GM12878 (cell line): ENCODE measurements around the gene MTRFR. TPM values are rescaled to one million over a fixed set of nuclear protein-coding genes. Genes with fewer than 3 reads are reported as not detected.

ENCODE experiments used
- ATF7 ChIP-seq: fragments of 450-650 bp; IDR thresholded peaks from 2 replicates; pipeline ENCODE4 v1.6.1; 2016; ENCODE audit warnings: low read depth, mild to moderate bottlenecking
- BACH1 ChIP-seq: fragments of 450-650 bp; IDR thresholded peaks from 2 replicates; pipeline ENCODE4 v1.6.1; 2017; ENCODE audit warnings: mild to moderate bottlenecking, borderline replicate concordance
- BCL3 ChIP-seq: IDR thresholded peaks from 2 replicates; pipeline ENCODE4 v1.6.1; 2011; ENCODE audit warnings: borderline replicate concordance, low read depth, mild to moderate bottlenecking, moderate library complexity, low read length; ENCODE audit not compliant: insufficient read depth, poor library complexity, severe bottlenecking
- BCLAF1 ChIP-seq: fragments of 450-650 bp; IDR thresholded peaks from 2 replicates; pipeline ENCODE4 v1.6.1; 2017; ENCODE audit warnings: antibody characterized with exemption, mild to moderate bottlenecking, moderate library complexity
- BHLHE40 ChIP-seq, 2 experiments: fragments of 450-650 bp in 1 of 2; IDR thresholded peaks; 2 replicates each; pipeline ENCODE4 v1.6.1; 2011 to 2017; ENCODE audit warnings: low read depth in 2 of 2, borderline replicate concordance in 1 of 2, improper control_type of control experiment in 1 of 2, low read length in 1 of 2, mild to moderate bottlenecking in 1 of 2
- CEBPZ ChIP-seq: fragments of 150-350 bp; IDR thresholded peaks from 2 replicates; pipeline ENCODE4 v1.6.1; 2016; ENCODE audit warnings: low read depth, low read length
- CREM ChIP-seq: IDR thresholded peaks from 2 replicates; pipeline ENCODE4 v1.6.1; 2014; ENCODE audit warnings: antibody characterized with exemption, low read depth
- EED ChIP-seq: sonication (generic); IDR thresholded peaks from 2 replicates; pipeline ENCODE4 v1.6.1; 2016; ENCODE audit warnings: antibody characterized with exemption, low read depth
- EP300 ChIP-seq, 2 experiments: fragments of 150-350 bp in 1 of 2; IDR thresholded peaks; 2 replicates each; pipeline ENCODE4 v1.6.1; 2011 to 2012; ENCODE audit warnings: low read depth in 2 of 2, low read length in 2 of 2, borderline replicate concordance in 1 of 2, improper control_type of control experiment in 1 of 2, inconsistent platforms in 1 of 2; ENCODE audit not compliant: control insufficient read depth in 1 of 2
- GATAD2B ChIP-seq: fragments of 450-650 bp; conservative IDR thresholded peaks from 2 replicates; pipeline ENCODE4 v1.6.1; 2017; ENCODE audit warnings: low read depth, mild to moderate bottlenecking, moderate library complexity
- MAX ChIP-seq: IDR thresholded peaks from 2 replicates; pipeline ENCODE4 v1.6.1; 2012; ENCODE audit warnings: low read depth, low read length, improper control_type of control experiment
- NKRF ChIP-seq: fragments of 450-650 bp; conservative IDR thresholded peaks from 2 replicates; pipeline ENCODE4 v1.6.1; 2017; ENCODE audit warnings: mild to moderate bottlenecking, moderate library complexity
- RUNX3 ChIP-seq: IDR thresholded peaks from 2 replicates; pipeline ENCODE4 v1.6.1; 2012; ENCODE audit warnings: low read length, inconsistent platforms
- SIN3A ChIP-seq: IDR thresholded peaks from 2 replicates; pipeline ENCODE4 v1.6.1; 2012; ENCODE audit warnings: low read depth, low read length, improper control_type of control experiment
- TARDBP ChIP-seq: IDR thresholded peaks from 2 replicates; pipeline ENCODE4 v1.6.1; 2016; ENCODE audit warnings: borderline replicate concordance
- ZBTB4 ChIP-seq: fragments of 450-650 bp; formaldehyde crosslinking; IDR thresholded peaks from 2 replicates; pipeline ENCODE4 v1.4.0; 2022; ENCODE audit warnings: mild to moderate bottlenecking, moderate library complexity
- polyA plus RNA-seq, 11 experiments: library from polyadenylated mRNA; depleted of rRNA in 4 of 11; unstranded in 6 of 11; stranded (reverse) in 5 of 11; fragments of >200 nt; fragmentation: Nextera tagmentation in 4 of 11; fragmentation: Illumina TruSeq in 1 of 11; extraction: Ambion mirVana in 4 of 11; extraction: Trizol in 1 of 11; gene quantifications; 1 replicate in 1 of 11; 2 replicates in 10 of 11; pipeline versions ENCODE4 v1.2.1 to v1.2.3, GENCODE V29; 2011 to 2016; ENCODE audit warnings: inconsistent platforms in 2 of 11, missing spikeins in 2 of 11, low read depth in 1 of 11
- total RNA-seq, 4 experiments: library from RNA; depleted of rRNA in 3 of 4; stranded (reverse); fragments of >200 nt in 3 of 4; fragmentation: Illumina TruSeq in 1 of 4; extraction: Trizol in 1 of 4; gene quantifications; 2 replicates each; pipeline versions ENCODE4 v1.2.1 to v1.2.3, GENCODE V29; 2013 to 2021

Gene MTRFR
- total and polyA plus RNA-seq, 10 of the 15 experiments (the other 5 are each of a cell fraction or from before 2014, with no cell fraction given): 12.2 to 33.4 (median 24.8) TPM

GRCh38 chr12:123223241-123223668, 10.0 kb upstream of the MTRFR start (continued):
- TF ChIP-seq BHLHE40 (IDR thresholded peaks at IDR 0.05; ENCODE audit: borderline replicate concordance in 1 of 2, low read depth in 2 of 2, low read length in 1 of 2) (peak; percentile 14 to 15; a peak in 1 of 4 replicates), CEBPZ (no peak), SIN3A (no peak), RUNX3 (peak; percentile 92), BCL3 (no peak), ZBTB4 (CRISPR knock-in tag) (no peak), TARDBP (no peak), ATF7 (no peak), MAX (no peak), BACH1 (no peak), BCLAF1 (no peak), NKRF (no peak), CREM (no peak), GATAD2B (0 out of 2 replicates have a peak, but pooled peaks have one; percentile 29), EP300 (IDR thresholded peaks at IDR 0.05; ENCODE audit: borderline replicate concordance in 1 of 2, control insufficient read depth in 1 of 2, low read depth in 2 of 2, low read length in 2 of 2) (peak in 1 of 2 experiments; percentile 53; a peak in 1 of 4 replicates), EED (peak; percentile 61)
